ENCODE results near the gene SPIRE1.

The SPIRE1 gene

GRCh38 chr18:12464731-12465130, 193.2 kb downstream of the SPIRE1 start:
- no peak overlapping the region for H3K4me3 ChIP-seq (ENCODE audit: insufficient read depth, low read length, poor library complexity, severe bottlenecking)
- TF ChIP-seq EZH2phosphoT487 (conservative IDR thresholded peaks at IDR 0.05; ENCODE audit: low read length) (no peak), CTCF (IDR thresholded peaks at IDR 0.05; ENCODE audit: insufficient read depth, low read length, poor library complexity, severe bottlenecking) (no peak)
- no peaks in the 10 kb centered on the region for H3K9me2 ChIP-seq (replicated peaks; ENCODE audit: insufficient read depth, low read length)
- H3K9me3 ChIP-seq (ENCODE audit: insufficient read depth, low read length) = no peaks in the 10 kb centered on the region
- H3K27me3 ChIP-seq (ENCODE audit: low read length) = no peaks in the 10 kb centered on the region
- no peak overlapping the region for H3K4me2 ChIP-seq (ENCODE audit: low read depth, low read length, poor library complexity, severe bottlenecking)
- no peaks in the 10 kb centered on the region for H3K36me3 ChIP-seq (ENCODE audit: low read length)
- H4K20me1 ChIP-seq (ENCODE audit: low read depth, low read length) = no peaks in the 10 kb centered on the region
- no peak overlapping the region for H3K27ac ChIP-seq (ENCODE audit: low read depth, low read length)
- H3K9ac ChIP-seq (ENCODE audit: low read length) = no peak overlapping the region
- no peaks in the 10 kb centered on the region for H3K79me2 ChIP-seq (ENCODE audit: insufficient read depth, low read length)
- no peak overlapping the region for H2AFZ ChIP-seq (ENCODE audit: low read depth, low read length, severe bottlenecking)
- no peaks in the 10 kb centered on the region for H3F3A ChIP-seq (ENCODE audit: insufficient read depth)

DNA sequence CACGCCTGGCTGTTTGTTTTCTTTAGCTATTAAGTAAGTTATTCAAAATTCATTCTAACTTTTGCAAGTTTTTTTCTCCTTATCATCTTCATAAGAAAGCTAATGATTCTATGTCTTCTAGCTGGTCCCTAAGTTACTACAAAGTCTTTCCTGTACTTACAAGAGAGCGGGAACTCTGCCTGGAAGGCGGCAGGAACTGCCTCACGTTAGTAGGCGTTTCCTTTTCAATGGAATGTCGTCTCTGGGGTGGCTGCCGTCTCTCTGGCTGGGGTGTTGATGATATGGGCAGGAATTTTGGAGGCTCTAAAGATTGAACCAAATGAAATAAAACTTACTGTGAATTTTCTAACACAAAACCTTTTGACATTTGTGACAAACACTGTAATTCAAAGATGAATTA, 194.7 kb downstream of the SPIRE1 start:
- Histone ChIP-seq H3K36me3 (ENCODE audit: low read length) (no peaks in the 10 kb centered on the region), H2AFZ (ENCODE audit: low read depth, low read length, severe bottlenecking) (no peak overlapping the region), H3K9ac (ENCODE audit: low read length) (no peak overlapping the region), H3K27ac (ENCODE audit: low read depth, low read length) (no peak overlapping the region), H3K79me2 (ENCODE audit: insufficient read depth, low read length) (no peaks in the 10 kb centered on the region), H3K9me3 (ENCODE audit: insufficient read depth, low read length) (no peaks in the 10 kb centered on the region), H3K9me2 (replicated peaks; ENCODE audit: insufficient read depth, low read length) (no peaks in the 10 kb centered on the region), H3K27me3 (ENCODE audit: low read length) (no peaks in the 10 kb centered on the region), H3F3A (ENCODE audit: insufficient read depth) (no peaks in the 10 kb centered on the region), H3K4me2 (ENCODE audit: low read depth, low read length, poor library complexity, severe bottlenecking) (no peak overlapping the region), H4K20me1 (ENCODE audit: low read depth, low read length) (no peaks in the 10 kb centered on the region), H3K4me3 (ENCODE audit: insufficient read depth, low read length, poor library complexity, severe bottlenecking) (no peak overlapping the region)
- no peak for TF ChIP-seq CTCF (IDR thresholded peaks at IDR 0.05; ENCODE audit: insufficient read depth, low read length, poor library complexity, severe bottlenecking)
- TF ChIP-seq EZH2phosphoT487 (conservative IDR thresholded peaks at IDR 0.05; ENCODE audit: low read length) = no peak

- Histone ChIP-seq H2AFZ (ENCODE audit: low read depth, low read length, severe bottlenecking) (no peak overlapping the region), H3K4me3 (ENCODE audit: insufficient read depth, low read length, poor library complexity, severe bottlenecking) (no peak overlapping the region), H3F3A (ENCODE audit: insufficient read depth) (no peaks in the 10 kb centered on the region), H3K9me3 (ENCODE audit: insufficient read depth, low read length) (no peaks in the 10 kb centered on the region), H3K27ac (ENCODE audit: low read depth, low read length) (no peak overlapping the region), H3K4me2 (ENCODE audit: low read depth, low read length, poor library complexity, severe bottlenecking) (no peak overlapping the region), H3K9me2 (replicated peaks; ENCODE audit: insufficient read depth, low read length) (no peaks in the 10 kb centered on the region), H3K79me2 (ENCODE audit: insufficient read depth, low read length) (no peaks in the 10 kb centered on the region), H3K36me3 (ENCODE audit: low read length) (no peaks in the 10 kb centered on the region), H3K9ac (ENCODE audit: low read length) (no peak overlapping the region), H4K20me1 (ENCODE audit: low read depth, low read length) (no peaks in the 10 kb centered on the region), H3K27me3 (ENCODE audit: low read length) (no peaks in the 10 kb centered on the region)
- TF ChIP-seq CTCF (IDR thresholded peaks at IDR 0.05; ENCODE audit: insufficient read depth, low read length, poor library complexity, severe bottlenecking) (no peak), EZH2phosphoT487 (conservative IDR thresholded peaks at IDR 0.05; ENCODE audit: low read length) (no peak)
These were observed 195.7 kb downstream of the SPIRE1 start for GRCh38 chr18:12462242-12462641.
